ENCODE measurements around the gene PDP2. TPM values are rescaled to one million over a fixed set of nuclear protein-coding genes. Genes with fewer than 3 reads are reported as not detected.

The PDP2 gene
- total RNA-seq, 1 experiment from 2014 or later: 23.1 TPM

GRCh38 chr16:66900721-66901441 lies 20.6 kb downstream of the PDP2 start:
- H3K4me1 ChIP-seq (ENCODE audit: insufficient read depth, low read length): no peaks in the 10 kb centered on the region
- no peak overlapping the region for H2AK5ac ChIP-seq (ENCODE audit: insufficient read length, low read length)
- Mint-ChIP-seq H3K36me3 (ENCODE audit: insufficient read depth in 1 of 3, low read depth in 3 of 3) (no peaks in the 10 kb centered on the region), H3K4me1 (peaks cover 11 to 19% of the 10 kb centered on the region in 2 experiments), H3K4me3 (no peak overlapping the region), H3K27me3 (ENCODE audit: low read depth) (peaks cover 7% of the 10 kb centered on the region), H3K9me3 (no peaks in the 10 kb centered on the region), H3K27ac (peak overlapping the region in 1 of 3 experiments; percentile 39; a peak in 2 of 7 replicates)
- DNase-seq: no peak
- H3K4ac ChIP-seq (ENCODE audit: low read depth, low read length): no peak overlapping the region
- H3K9me3 ChIP-seq (ENCODE audit: control insufficient read depth, low read depth, low read length): no peaks in the 10 kb centered on the region
- H4K20me1 ChIP-seq (ENCODE audit: control insufficient read depth, insufficient read depth, insufficient read length): no peaks in the 10 kb centered on the region
- H3K79me2 ChIP-seq (ENCODE audit: insufficient read depth, low read length): no peaks in the 10 kb centered on the region
- no peak overlapping the region for H2AFZ ChIP-seq (ENCODE audit: low read length)
- H3K27ac ChIP-seq (ENCODE audit: insufficient read length, low read depth, low read length): no peak overlapping the region
- H3K79me1 ChIP-seq (ENCODE audit: insufficient read depth, low read depth, low read length, poor library complexity, severe bottlenecking): no peaks in the 10 kb centered on the region
- no peak overlapping the region for H3K14ac ChIP-seq (ENCODE audit: insufficient read depth, low read length)
- no peak overlapping the region for H4K8ac ChIP-seq (replicated peaks; ENCODE audit: insufficient read length, low read depth, low read length)
- no peak overlapping the region for H3K23ac ChIP-seq (ENCODE audit: insufficient read length, low read depth, low read length)
- no peak overlapping the region for H2BK12ac ChIP-seq (ENCODE audit: insufficient read length, low read depth, low read length)
- WGBS (ENCODE audit: extremely low coverage, insufficient read length, low lambda C conversion rate): no CpG with 5 or more reads among the region's 7 CpGs
- H2BK20ac ChIP-seq (ENCODE audit: low read depth, low read length, poor library complexity, severe bottlenecking): no peak overlapping the region
- H4K5ac ChIP-seq (ENCODE audit: insufficient read length, low read depth, low read length): no peak overlapping the region
- H4K91ac ChIP-seq (ENCODE audit: insufficient read length, low read depth, low read length): no peak overlapping the region
- no peak for TF ChIP-seq CTCF (conservative IDR thresholded peaks at IDR 0.05)
- H3K23me2 ChIP-seq (ENCODE audit: insufficient read length, low read depth, low read length, poor library complexity, severe bottlenecking): no peaks in the 10 kb centered on the region
- H2BK120ac ChIP-seq (ENCODE audit: low read depth, low read length, poor library complexity, severe bottlenecking): no peak overlapping the region
- H3K9ac ChIP-seq (ENCODE audit: extremely low read depth, insufficient read length, low read length): no peak overlapping the region
- no peak overlapping the region for H3K18ac ChIP-seq (ENCODE audit: insufficient read length, low read depth, low read length)
- no peak overlapping the region for H3K4me2 ChIP-seq (ENCODE audit: insufficient read depth, insufficient read length, low read length)
- no peaks in the 10 kb centered on the region for H3K27me3 ChIP-seq (ENCODE audit: insufficient read depth, low read length)
- H3K56ac ChIP-seq (ENCODE audit: insufficient read length, low read depth, low read length): no peak overlapping the region
- H3T11ph ChIP-seq (ENCODE audit: low read length): no peak overlapping the region
- H2BK15ac ChIP-seq (ENCODE audit: low read depth, low read length): no peak overlapping the region
- H2BK5ac ChIP-seq (ENCODE audit: insufficient read length, low read length): no peak overlapping the region
